HCT116 (cell line): ENCODE measurements around the gene ABTB2.

Experiments used
- EZH2phosphoT487 ChIP-seq: fragments of 200-600 bp; IDR thresholded peaks from 2 replicates; pipeline ENCODE4 v1.6.1; 2018; ENCODE audit warnings: antibody characterized with exemption, borderline replicate concordance
- TF ChIP-seq, protein P1 (sequence below), 3 experiments: fragments of 200-600 bp in 1 of 3; sonication (generic) in 1 of 3; IDR thresholded peaks in 2 of 3; conservative IDR thresholded peaks in 1 of 3; 2 replicates each; pipeline ENCODE4 v1.5.1; 2012 to 2017; ENCODE audit warnings: low read depth in 2 of 3, low read length in 2 of 3, antibody characterized with exemption in 1 of 3, borderline replicate concordance in 1 of 3, control low read depth in 1 of 3, mild to moderate bottlenecking in 1 of 3, mixed read lengths in 1 of 3, mixed run types in 1 of 3, moderate library complexity in 1 of 3; ENCODE audit not compliant: insufficient read depth in 1 of 3

DNA sequence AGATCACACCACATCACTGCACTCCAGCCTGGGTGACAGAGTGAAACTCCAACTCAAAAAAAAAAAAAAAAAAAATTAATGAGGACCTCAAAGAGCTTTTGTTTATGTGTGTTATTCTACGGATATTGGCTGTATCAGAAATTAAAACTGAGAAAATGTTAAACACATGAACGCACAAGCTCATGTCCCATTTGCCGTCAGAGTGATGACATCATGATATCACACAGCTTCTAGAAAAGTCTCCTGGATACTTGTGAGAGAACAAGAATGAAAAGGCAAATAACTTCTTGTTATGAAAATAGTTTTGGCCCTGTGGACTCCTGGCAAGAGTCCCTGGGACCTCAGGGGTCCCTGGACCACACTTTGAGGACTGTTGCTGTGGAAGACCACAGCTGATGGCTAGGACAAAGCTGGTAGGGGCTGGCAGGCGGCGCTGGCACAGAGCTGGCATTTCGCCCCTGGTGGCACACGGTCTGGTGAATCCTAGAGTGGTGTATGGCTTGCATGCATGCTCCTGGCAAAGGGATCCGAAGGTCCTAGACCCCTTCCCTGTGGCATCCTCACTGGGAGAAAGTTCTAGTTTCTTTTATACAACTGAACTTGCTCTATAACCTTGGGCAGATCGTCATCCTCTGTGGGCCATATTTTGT is 178.7 kb downstream of the ABTB2 start:
- TF ChIP-seq EZH2phosphoT487: no peak
- TF ChIP-seq, protein P1, sequence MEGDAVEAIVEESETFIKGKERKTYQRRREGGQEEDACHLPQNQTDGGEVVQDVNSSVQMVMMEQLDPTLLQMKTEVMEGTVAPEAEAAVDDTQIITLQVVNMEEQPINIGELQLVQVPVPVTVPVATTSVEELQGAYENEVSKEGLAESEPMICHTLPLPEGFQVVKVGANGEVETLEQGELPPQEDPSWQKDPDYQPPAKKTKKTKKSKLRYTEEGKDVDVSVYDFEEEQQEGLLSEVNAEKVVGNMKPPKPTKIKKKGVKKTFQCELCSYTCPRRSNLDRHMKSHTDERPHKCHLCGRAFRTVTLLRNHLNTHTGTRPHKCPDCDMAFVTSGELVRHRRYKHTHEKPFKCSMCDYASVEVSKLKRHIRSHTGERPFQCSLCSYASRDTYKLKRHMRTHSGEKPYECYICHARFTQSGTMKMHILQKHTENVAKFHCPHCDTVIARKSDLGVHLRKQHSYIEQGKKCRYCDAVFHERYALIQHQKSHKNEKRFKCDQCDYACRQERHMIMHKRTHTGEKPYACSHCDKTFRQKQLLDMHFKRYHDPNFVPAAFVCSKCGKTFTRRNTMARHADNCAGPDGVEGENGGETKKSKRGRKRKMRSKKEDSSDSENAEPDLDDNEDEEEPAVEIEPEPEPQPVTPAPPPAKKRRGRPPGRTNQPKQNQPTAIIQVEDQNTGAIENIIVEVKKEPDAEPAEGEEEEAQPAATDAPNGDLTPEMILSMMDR (IDR thresholded peaks at IDR 0.05 in 2 of 3, conservative IDR thresholded peaks at IDR 0.05 in 1 of 3; ENCODE audit: borderline replicate concordance in 1 of 3, insufficient read depth in 1 of 3, low read depth in 2 of 3, low read length in 2 of 3): no peak
